ENCODE results near the gene THOC1.

DNA sequence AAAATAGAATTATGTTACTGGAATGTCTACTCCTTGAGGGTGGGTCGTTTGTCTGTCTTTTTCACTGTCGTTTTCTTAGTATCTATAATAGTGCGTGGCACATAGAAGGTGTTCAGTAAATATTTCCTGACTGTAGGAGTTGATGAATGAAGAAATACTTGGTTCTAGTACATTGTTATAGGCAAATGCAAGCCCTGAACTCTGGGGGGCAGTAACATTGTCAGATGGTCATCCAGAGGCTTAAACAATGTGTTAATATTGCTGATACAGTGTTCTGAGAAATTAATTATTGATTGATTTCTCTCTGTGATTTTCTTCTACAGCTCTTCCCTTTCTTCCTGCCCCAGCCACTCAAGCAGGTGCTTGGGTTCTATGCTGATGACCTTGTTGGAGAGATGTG, 24.4 kb upstream of the THOC1 start:
- TF ChIP-seq POLR2AphosphoS5 (IDR thresholded peaks at IDR 0.05) = no peak
- no peak for TF ChIP-seq CTCF (IDR thresholded peaks at IDR 0.05)
- no peak for TF ChIP-seq EP300 (IDR thresholded peaks at IDR 0.05; ENCODE audit: low read depth)
- TF ChIP-seq POLR2A (IDR thresholded peaks at IDR 0.05) = no peak

All from transverse colon (tissue), 4 donors.